Esophagus squamous epithelium (tissue), 4 donors: ENCODE measurements around the gene MECP2.

Source experiments
- CTCF ChIP-seq, 6 experiments: fragments of 450-650 bp in 4 of 6; fragments of 200-600 bp in 2 of 6; sonication (generic) in 2 of 6; IDR thresholded peaks; one replicate each; pipeline ENCODE4 v1.5.1; 2016 to 2019; ENCODE audit warnings: antibody characterized with exemption in 6 of 6, mild to moderate bottlenecking in 4 of 6, moderate library complexity in 4 of 6
- POLR2A ChIP-seq, 4 donors: fragments of 450-650 bp; IDR thresholded peaks; one replicate each; pipeline ENCODE4 v1.6.1; 2017; ENCODE audit warnings: antibody characterized with exemption in 4 of 4, mild to moderate bottlenecking in 4 of 4, moderate library complexity in 3 of 4

DNA sequence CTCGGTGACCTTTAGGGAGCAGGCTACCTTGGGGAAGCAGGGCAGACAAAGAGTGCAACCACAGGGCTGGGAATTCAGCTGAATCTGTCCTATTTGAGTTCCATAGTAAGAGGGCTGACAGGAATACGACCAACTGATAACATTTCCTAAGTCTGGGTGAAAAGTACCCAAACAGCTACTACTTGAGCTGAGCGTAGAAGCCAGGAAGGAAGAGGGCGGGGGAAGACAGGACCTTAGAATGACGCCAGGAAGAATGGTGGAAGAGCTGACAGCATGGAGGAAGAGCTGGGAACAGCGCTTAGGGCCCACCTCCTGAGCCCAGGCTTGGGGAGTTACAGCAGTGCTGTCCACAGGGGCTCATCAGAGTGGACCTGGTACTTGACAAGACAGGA lies 14.4 kb downstream of the MECP2 start:
- TF ChIP-seq CTCF (IDR thresholded peaks at IDR 0.05) (no peak), POLR2A (IDR thresholded peaks at IDR 0.05) (no peak)
